ENCODE measurements around the gene CNOT11.
"Not testable (repeated sequence)": the region's sequence is repeated elsewhere in the genome, so short reads cannot be mapped to it uniquely, and the experiment has no call there.

- TF ChIP-seq CTCF (conservative IDR thresholded peaks at IDR 0.05); ZFX (IDR thresholded peaks at IDR 0.05): not testable (repeated sequence)
These were observed 7.8 kb upstream of the CNOT11 start for GRCh38 chr2:101244899-101245298.
